Body of pancreas (tissue), 4 donors: ENCODE results near the gene SLC5A9.

Experiments used
- POLR2A ChIP-seq, 3 donors: fragments of 450-650 bp; IDR thresholded peaks; one replicate each; pipeline ENCODE4 v1.6.1; 2016; ENCODE audit warnings: antibody characterized with exemption in 3 of 3, mild to moderate bottlenecking in 2 of 3
- TF ChIP-seq, protein P1 (sequence below), 7 experiments: fragments of 450-650 bp in 4 of 7; fragments of 200-600 bp in 3 of 7; sonication (generic) in 3 of 7; IDR thresholded peaks; one replicate each; pipeline ENCODE4 v1.5.1; 2016 to 2019; ENCODE audit warnings: antibody characterized with exemption in 7 of 7

DNA sequence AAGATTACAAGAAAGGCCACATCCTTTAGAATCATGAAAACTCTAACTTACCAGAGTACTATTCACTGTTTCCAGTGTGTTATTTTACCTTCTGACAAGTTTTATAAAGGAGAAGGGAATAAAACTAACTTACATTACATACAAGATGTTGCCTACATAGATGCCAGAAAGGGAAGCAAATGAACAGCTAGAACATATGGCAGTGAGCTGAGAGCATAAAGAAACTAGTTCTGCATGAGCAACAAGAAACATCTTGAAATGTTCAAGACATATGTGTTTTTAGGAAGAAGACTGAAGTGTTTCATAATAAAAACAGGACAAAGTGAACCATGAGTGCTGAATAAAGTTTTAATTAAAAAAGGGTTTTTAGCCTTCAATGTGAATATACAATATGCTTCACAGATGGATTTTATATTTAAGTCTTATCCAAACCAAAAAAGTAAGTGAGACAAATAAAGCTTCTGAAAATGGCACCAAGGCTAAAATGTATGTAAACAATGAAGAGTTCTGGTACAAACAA is 39.4 kb downstream of the SLC5A9 start:
- TF ChIP-seq, protein P1, sequence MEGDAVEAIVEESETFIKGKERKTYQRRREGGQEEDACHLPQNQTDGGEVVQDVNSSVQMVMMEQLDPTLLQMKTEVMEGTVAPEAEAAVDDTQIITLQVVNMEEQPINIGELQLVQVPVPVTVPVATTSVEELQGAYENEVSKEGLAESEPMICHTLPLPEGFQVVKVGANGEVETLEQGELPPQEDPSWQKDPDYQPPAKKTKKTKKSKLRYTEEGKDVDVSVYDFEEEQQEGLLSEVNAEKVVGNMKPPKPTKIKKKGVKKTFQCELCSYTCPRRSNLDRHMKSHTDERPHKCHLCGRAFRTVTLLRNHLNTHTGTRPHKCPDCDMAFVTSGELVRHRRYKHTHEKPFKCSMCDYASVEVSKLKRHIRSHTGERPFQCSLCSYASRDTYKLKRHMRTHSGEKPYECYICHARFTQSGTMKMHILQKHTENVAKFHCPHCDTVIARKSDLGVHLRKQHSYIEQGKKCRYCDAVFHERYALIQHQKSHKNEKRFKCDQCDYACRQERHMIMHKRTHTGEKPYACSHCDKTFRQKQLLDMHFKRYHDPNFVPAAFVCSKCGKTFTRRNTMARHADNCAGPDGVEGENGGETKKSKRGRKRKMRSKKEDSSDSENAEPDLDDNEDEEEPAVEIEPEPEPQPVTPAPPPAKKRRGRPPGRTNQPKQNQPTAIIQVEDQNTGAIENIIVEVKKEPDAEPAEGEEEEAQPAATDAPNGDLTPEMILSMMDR (IDR thresholded peaks at IDR 0.05) = no peak
- no peak for TF ChIP-seq POLR2A (IDR thresholded peaks at IDR 0.05)
